ENCODE measurements around the gene NOL4L. TPM values are rescaled to one million over a fixed set of nuclear protein-coding genes. Genes with fewer than 3 reads are reported as not detected.

Gene NOL4L
- total and polyA plus RNA-seq, 2 donors (not counting 3 experiments of a cell fraction or from before 2014, with no cell fraction given), result 55.2 to 79.6 TPM

DNA sequence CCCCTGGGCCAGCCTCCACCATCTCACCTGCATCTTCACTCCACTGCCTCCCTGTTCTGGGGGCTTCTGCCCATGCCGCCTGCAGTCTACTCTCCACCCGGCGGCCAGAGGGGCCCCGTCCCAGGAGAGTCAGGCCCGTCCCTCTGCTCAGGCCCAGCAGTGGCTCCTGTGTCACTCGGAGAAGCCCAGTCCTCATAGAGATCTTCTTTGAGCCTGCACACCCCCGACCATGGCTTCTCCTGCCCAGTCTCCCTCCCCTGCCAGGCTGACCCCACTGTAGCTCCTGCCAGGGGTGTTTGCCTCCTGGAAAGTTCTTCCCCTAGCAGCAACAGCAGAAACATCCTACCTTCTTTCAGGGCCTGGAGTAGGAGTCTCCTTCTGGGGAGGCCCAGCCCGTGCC is 22.2 kb upstream of the NOL4L start:
- ChIA-PET CTCF (no interaction called here), POLR2A (no interaction called here)
- H3K36me3 ChIP-seq (ENCODE audit: control insufficient read depth in 2 of 2, extremely low read depth in 1 of 2, insufficient read depth in 2 of 2, low read length in 2 of 2), result no peaks in the 10 kb centered on the region
- H3K4me2 ChIP-seq (ENCODE audit: insufficient read depth, low read length), result no peak overlapping the region
- no peak overlapping the region for H2AFZ ChIP-seq (ENCODE audit: low read depth, low read length)
- H3K79me2 ChIP-seq (ENCODE audit: control insufficient read depth, insufficient read depth, low read length), result no peaks in the 10 kb centered on the region
- no peak overlapping the region for H3K27ac ChIP-seq (ENCODE audit: insufficient read depth, low read depth, low read length)
- H3K4me3 ChIP-seq (replicated peaks in 1 of 3; ENCODE audit: insufficient read depth in 1 of 3, low read depth in 1 of 3, low read length in 3 of 3), result no peak overlapping the region
- peaks cover 11 to 20% of the 10 kb centered on the region in 2 experiments for H3K27me3 ChIP-seq (ENCODE audit: control insufficient read depth in 2 of 2, insufficient read depth in 2 of 2, low read length in 2 of 2)
- intact Hi-C loops (cut with micrococcal nuclease) (no loop called here), dilution Hi-C loops (cut with MboI; ENCODE audit: extremely low pct_ligation_motif_present, low sequenced_read_pairs) (no loop called here)
- DNase-seq (ENCODE audit: low read depth, low spot score), result no peak
- no peaks in the 10 kb centered on the region for H3K9me3 ChIP-seq (replicated peaks; ENCODE audit: control insufficient read depth, insufficient read depth, low read length)
- TF ChIP-seq JUN (IDR thresholded peaks at IDR 0.05; ENCODE audit: borderline replicate concordance, insufficient read depth, insufficient read length, low read depth), result no peak
- TF ChIP-seq FOS (IDR thresholded peaks at IDR 0.05; ENCODE audit: borderline replicate concordance, insufficient read depth, low read length), result no peak
- TF ChIP-seq MYC (IDR thresholded peaks at IDR 0.05; ENCODE audit: low read depth, low read length), result no peak
- no peak for TF ChIP-seq POLR2AphosphoS5 (IDR thresholded peaks at IDR 0.05; ENCODE audit: insufficient read depth, low read depth, low read length)
- TF ChIP-seq, protein P1, sequence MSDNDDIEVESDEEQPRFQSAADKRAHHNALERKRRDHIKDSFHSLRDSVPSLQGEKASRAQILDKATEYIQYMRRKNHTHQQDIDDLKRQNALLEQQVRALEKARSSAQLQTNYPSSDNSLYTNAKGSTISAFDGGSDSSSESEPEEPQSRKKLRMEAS (IDR thresholded peaks at IDR 0.05; ENCODE audit: insufficient read depth, insufficient read length), result no peak
- no peak for TF ChIP-seq POLR2A (IDR thresholded peaks at IDR 0.05; ENCODE audit: low read depth, low read length)
- TF ChIP-seq, protein P2, sequence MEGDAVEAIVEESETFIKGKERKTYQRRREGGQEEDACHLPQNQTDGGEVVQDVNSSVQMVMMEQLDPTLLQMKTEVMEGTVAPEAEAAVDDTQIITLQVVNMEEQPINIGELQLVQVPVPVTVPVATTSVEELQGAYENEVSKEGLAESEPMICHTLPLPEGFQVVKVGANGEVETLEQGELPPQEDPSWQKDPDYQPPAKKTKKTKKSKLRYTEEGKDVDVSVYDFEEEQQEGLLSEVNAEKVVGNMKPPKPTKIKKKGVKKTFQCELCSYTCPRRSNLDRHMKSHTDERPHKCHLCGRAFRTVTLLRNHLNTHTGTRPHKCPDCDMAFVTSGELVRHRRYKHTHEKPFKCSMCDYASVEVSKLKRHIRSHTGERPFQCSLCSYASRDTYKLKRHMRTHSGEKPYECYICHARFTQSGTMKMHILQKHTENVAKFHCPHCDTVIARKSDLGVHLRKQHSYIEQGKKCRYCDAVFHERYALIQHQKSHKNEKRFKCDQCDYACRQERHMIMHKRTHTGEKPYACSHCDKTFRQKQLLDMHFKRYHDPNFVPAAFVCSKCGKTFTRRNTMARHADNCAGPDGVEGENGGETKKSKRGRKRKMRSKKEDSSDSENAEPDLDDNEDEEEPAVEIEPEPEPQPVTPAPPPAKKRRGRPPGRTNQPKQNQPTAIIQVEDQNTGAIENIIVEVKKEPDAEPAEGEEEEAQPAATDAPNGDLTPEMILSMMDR (IDR thresholded peaks at IDR 0.05; ENCODE audit: extremely low read depth in 1 of 2, insufficient read depth in 1 of 2, low read depth in 1 of 2, low read length in 2 of 2), result no peak
- TF ChIP-seq EZH2 (IDR thresholded peaks at IDR 0.05; ENCODE audit: borderline replicate concordance, low read depth, low read length, severe bottlenecking), result no peak
- TF ChIP-seq GATA2 (IDR thresholded peaks at IDR 0.05; ENCODE audit: insufficient read depth, insufficient read length, low read depth, low read length), result no peak
- no peaks in the 10 kb centered on the region for H3K9me1 ChIP-seq (replicated peaks; ENCODE audit: control insufficient read depth, extremely low read depth, insufficient read depth, low read length)
- no peak for FAIRE-seq
- H3K9ac ChIP-seq (replicated peaks; ENCODE audit: extremely low read depth, insufficient read depth, low read length), result no peak overlapping the region
- no peaks in the 10 kb centered on the region for H3K4me1 ChIP-seq (ENCODE audit: control insufficient read depth, extremely low read depth, insufficient read depth, low read length)
- H4K20me1 ChIP-seq (replicated peaks; ENCODE audit: control insufficient read depth, extremely low read depth, insufficient read depth, low read length), result no peaks in the 10 kb centered on the region
- no TSS peak for BruUV-seq (replicated peaks)

All from endothelial cell of umbilical vein (primary cell).